Upper lobe of left lung (tissue), 6 donors: ENCODE results near the gene SNED1. TPM values are rescaled to one million over a fixed set of nuclear protein-coding genes. Genes with fewer than 3 reads are reported as not detected.
A peak's percentile ranks its signal among the peaks of the same experiment; 100 is the strongest.

Source experiments
- ATAC-seq, 2 donors: fragments of 200-7000 bp; cut with Tn5 transposase; one replicate each; pipeline ENCODE4 v1.9.1; 2022; ENCODE audit warnings: mild to moderate bottlenecking in 2 of 2, moderate library complexity in 2 of 2; ENCODE audit not compliant: low FRiP score in 2 of 2
- DNase-seq, 2 donors: peaks; one replicate each; pipeline ENCODE4 v3.0.0-alpha.2; 2019 to 2020
- H3K27ac ChIP-seq, 4 donors: fragments of 200-600 bp; sonication (generic); one replicate each; pipeline ENCODE4 v1.5.1; 2016 to 2019
- H3K27me3 ChIP-seq, 4 donors: fragments of 200-600 bp; sonication (generic); one replicate each; pipeline ENCODE4 v1.5.1; 2017 to 2019
- H3K36me3 ChIP-seq, 4 donors: fragments of 200-600 bp; sonication (generic); one replicate each; pipeline ENCODE4 v1.5.1; 2016 to 2019
- H3K4me1 ChIP-seq, 4 donors: fragments of 200-600 bp; sonication (generic); one replicate each; pipeline ENCODE4 v1.5.1; 2018 to 2019
- H3K4me3 ChIP-seq, 4 donors: fragments of 200-600 bp; sonication (generic); one replicate each; pipeline ENCODE4 v1.5.1; 2017 to 2019; ENCODE audit warnings: mild to moderate bottlenecking in 2 of 4, moderate library complexity in 1 of 4
- H3K9me3 ChIP-seq, 4 donors: fragments of 200-600 bp; sonication (generic); one replicate each; pipeline ENCODE4 v1.5.1; 2018 to 2019
- CTCF ChIP-seq, 6 experiments: fragments of 450-650 bp in 4 of 6; fragments of 200-600 bp in 2 of 6; sonication (generic) in 2 of 6; IDR thresholded peaks; one replicate each; pipeline ENCODE4 v1.5.1; 2016 to 2019; ENCODE audit warnings: antibody characterized with exemption in 6 of 6
- EP300 ChIP-seq, 4 donors: sonication (generic); formaldehyde crosslinking; IDR thresholded peaks; one replicate each; pipeline ENCODE4 v1.5.1; 2017; ENCODE audit warnings: antibody characterized with exemption in 4 of 4, control low read depth in 2 of 4
- POLR2A ChIP-seq, 4 donors: fragments of 450-650 bp; IDR thresholded peaks; one replicate each; pipeline ENCODE4 v1.5.1; 2016 to 2017; ENCODE audit warnings: antibody characterized with exemption in 4 of 4, mild to moderate bottlenecking in 2 of 4
- POLR2AphosphoS5 ChIP-seq, 2 donors: sonication (generic); formaldehyde crosslinking; IDR thresholded peaks; one replicate each; pipeline ENCODE4 v1.5.1; 2017; ENCODE audit warnings: antibody characterized with exemption in 2 of 2
- WGBS, 2 donors: methylation state at CpG; one replicate each; pipeline ENCODE4 v1.1.5; 2017 to 2018; 5-methylcytosine and 5-hydroxymethylcytosine counted together
- total RNA-seq, 6 donors: library from RNA; depleted of rRNA in 4 of 6; stranded (reverse); fragments of >200 nt in 4 of 6; gene quantifications; one replicate each; pipeline versions ENCODE4 v1.1.0 to v1.2.1, GENCODE V29; 2016 to 2021
- donor health status: DM: no; HTN: no; CAD: no; lungs with moderate emphysema.
- donor health status: DM: no; HTN: yes; CAD: no; lungs with severe emphysema.

The SNED1 gene
- total RNA-seq, 6 donors from 2014 or later: 26.0 to 189 (median 38.9) TPM

DNA sequence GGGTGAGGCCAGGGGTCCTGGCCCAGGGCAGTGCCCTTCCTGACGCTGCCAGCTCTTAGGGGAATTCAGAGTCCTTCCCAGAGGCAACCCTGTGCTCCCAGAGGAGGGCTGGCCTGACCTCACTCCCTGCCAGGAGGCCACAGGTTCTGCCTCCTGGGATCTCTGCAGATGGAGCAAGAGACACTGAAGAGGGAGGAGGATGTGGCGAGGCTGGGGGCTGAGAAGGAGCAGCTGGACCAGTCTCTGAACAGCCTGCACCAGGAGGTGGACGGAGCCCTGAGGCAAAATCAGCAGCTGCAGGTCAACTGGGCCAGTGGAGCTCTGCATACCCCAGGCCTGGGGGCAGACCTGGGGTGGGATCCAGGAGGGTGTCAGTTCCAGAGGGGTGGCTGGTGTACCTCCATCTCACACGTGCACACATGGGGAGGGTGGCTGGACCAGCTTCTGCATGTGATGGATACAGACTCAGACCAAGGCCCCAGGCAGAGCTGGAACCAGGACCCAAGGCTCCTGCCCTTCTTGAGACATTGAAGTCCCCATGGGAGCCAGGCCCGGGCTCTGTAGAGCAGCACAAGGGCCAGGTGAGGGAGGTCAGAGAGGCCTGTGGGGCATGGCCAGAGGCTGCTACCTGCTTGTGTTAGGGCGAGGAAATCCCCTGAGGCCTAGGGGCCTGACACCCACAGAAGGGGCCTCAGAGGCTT lies 9.7 kb upstream of the SNED1 start:
- peak in 1 of 2 donors; percentile 20 for DNase-seq
- no peak for ATAC-seq
- Histone ChIP-seq H3K27me3 (no peaks in the 10 kb centered on the region), H3K4me3 (no peak overlapping the region), H3K4me1 (peaks cover 30 to 44% (median 36%) of the 10 kb centered on the region in 4 donors), H3K27ac (no peak overlapping the region), H3K9me3 (no peaks in the 10 kb centered on the region), H3K36me3 (no peaks in the 10 kb centered on the region)
- TF ChIP-seq CTCF (IDR thresholded peaks at IDR 0.05) (no peak), POLR2A (IDR thresholded peaks at IDR 0.05) (no peak), EP300 (IDR thresholded peaks at IDR 0.05) (no peak), POLR2AphosphoS5 (IDR thresholded peaks at IDR 0.05) (no peak)
- WGBS, 2 donors: 92 to 100% methylated on average over 2 to 6 of the region's 6 CpGs

GRCh38 chr2:240989451-240990265 lies 8.8 kb upstream of the SNED1 start:
- Histone ChIP-seq H3K4me1 (peaks cover 30 to 39% (median 33%) of the 10 kb centered on the region in 4 donors), H3K36me3 (no peaks in the 10 kb centered on the region), H3K9me3 (no peaks in the 10 kb centered on the region), H3K4me3 (no peak overlapping the region), H3K27ac (peak overlapping the region in 1 of 4 donors; percentile 28), H3K27me3 (no peaks in the 10 kb centered on the region)
- TF ChIP-seq POLR2AphosphoS5 (IDR thresholded peaks at IDR 0.05) (no peak), POLR2A (IDR thresholded peaks at IDR 0.05) (no peak), EP300 (IDR thresholded peaks at IDR 0.05) (no peak), CTCF (IDR thresholded peaks at IDR 0.05) (peak in 4 of 6 experiments; percentile 37 to 64 (median 46))
- 79 to 84% methylated on average over 6 to 17 of the region's 17 CpGs for WGBS, 2 donors
- DNase-seq (peak; percentile 51 to 77), ATAC-seq (no peak)

DNA sequence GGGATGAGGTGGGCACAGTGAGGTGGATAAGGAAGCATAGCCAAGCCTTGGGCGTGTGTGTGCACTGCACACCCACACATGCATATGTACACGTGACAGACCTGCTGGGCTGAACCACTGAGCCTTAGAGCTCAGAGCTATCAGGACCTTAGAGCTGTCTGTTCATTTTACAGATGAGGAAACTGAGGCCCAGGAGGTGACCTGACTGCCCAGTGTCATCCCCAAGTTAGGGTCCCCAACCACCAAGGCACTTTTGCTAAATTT lies 8.2 kb upstream of the SNED1 start:
- 100% methylated on average over 1 to 2 of the region's 2 CpGs for WGBS, 2 donors
- Histone ChIP-seq H3K4me1 (peaks cover 30 to 39% (median 33%) of the 10 kb centered on the region in 4 donors), H3K4me3 (no peak overlapping the region), H3K27me3 (no peaks in the 10 kb centered on the region), H3K36me3 (no peaks in the 10 kb centered on the region), H3K27ac (peak overlapping the region in 1 of 4 donors; percentile 28), H3K9me3 (no peaks in the 10 kb centered on the region)
- no peak for DNase-seq
- TF ChIP-seq CTCF (IDR thresholded peaks at IDR 0.05) (no peak), EP300 (IDR thresholded peaks at IDR 0.05) (no peak), POLR2AphosphoS5 (IDR thresholded peaks at IDR 0.05) (no peak), POLR2A (IDR thresholded peaks at IDR 0.05) (no peak)
- no peak for ATAC-seq

DNA sequence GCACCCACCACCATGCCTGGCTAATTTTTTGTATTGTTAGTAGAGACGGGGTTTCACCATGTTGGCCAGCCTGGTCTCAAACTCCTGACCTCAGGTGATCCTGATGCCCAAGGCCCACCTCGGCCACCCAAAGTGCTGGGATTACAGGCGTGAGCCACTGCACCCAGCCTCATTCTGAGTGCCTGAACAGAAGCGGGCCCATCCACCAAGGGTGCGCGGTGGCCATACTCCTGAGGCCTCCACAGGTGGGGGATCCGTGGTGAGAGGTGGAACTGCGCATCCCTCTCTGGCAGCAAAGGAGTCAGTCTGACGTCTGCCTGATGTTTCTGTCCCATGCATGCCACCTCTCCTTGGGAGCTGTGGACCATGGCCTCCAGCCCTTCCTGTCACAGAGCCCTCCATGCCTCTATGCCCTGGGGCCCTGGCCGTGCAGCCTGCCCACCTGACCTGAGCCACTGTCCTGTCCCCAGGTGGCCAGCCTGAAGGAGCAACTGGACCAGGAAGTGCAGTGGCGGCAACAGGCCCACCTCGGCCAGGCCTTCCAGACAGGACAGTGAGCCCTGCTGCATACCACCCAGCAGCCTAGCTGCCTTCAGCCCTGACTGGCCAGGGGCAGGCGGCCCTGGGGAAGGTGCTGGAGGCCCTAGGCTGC lies 7.6 kb upstream of the SNED1 start:
- WGBS, 2 donors: 93% methylated on average over 3 to 10 of the region's 13 CpGs
- Histone ChIP-seq H3K27me3 (no peaks in the 10 kb centered on the region), H3K4me1 (peaks cover 30 to 39% (median 33%) of the 10 kb centered on the region in 4 donors), H3K36me3 (no peaks in the 10 kb centered on the region), H3K27ac (peak overlapping the region; percentile 74 to 88 (median 77)), H3K9me3 (no peaks in the 10 kb centered on the region), H3K4me3 (no peak overlapping the region)
- TF ChIP-seq CTCF (IDR thresholded peaks at IDR 0.05) (no peak), EP300 (IDR thresholded peaks at IDR 0.05) (no peak), POLR2AphosphoS5 (IDR thresholded peaks at IDR 0.05) (no peak), POLR2A (IDR thresholded peaks at IDR 0.05) (no peak)
- peak; percentile 20 to 77 for DNase-seq
- no peak for ATAC-seq
